ENCODE data around the gene RTL10.

The RTL10 gene

DNA sequence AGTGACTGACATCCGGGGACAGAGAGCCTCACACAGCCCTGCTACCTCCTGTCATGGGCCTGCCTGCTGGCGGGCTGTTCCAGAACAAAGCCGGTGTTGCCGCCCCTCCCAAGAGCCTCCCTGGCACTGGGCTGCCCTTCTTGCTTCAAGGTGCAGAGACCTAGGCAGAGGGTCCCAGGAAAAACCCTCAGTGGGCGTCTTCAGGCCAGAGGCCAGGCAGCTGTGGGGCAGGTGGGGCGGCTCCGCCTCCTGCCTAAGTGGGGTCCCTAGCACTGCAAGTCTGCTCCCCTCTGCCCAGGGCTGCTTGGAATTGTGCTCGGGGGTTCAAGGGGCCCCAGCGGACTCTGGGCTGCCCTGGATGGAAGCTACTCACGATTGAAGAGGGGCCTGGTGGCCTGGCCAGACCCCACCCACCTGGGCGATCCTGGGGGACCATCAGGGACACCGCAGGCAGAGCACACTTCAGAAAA is 20.4 kb upstream of the RTL10 start:
- TF ChIP-seq, protein P1, sequence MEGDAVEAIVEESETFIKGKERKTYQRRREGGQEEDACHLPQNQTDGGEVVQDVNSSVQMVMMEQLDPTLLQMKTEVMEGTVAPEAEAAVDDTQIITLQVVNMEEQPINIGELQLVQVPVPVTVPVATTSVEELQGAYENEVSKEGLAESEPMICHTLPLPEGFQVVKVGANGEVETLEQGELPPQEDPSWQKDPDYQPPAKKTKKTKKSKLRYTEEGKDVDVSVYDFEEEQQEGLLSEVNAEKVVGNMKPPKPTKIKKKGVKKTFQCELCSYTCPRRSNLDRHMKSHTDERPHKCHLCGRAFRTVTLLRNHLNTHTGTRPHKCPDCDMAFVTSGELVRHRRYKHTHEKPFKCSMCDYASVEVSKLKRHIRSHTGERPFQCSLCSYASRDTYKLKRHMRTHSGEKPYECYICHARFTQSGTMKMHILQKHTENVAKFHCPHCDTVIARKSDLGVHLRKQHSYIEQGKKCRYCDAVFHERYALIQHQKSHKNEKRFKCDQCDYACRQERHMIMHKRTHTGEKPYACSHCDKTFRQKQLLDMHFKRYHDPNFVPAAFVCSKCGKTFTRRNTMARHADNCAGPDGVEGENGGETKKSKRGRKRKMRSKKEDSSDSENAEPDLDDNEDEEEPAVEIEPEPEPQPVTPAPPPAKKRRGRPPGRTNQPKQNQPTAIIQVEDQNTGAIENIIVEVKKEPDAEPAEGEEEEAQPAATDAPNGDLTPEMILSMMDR (IDR thresholded peaks at IDR 0.05): no peak
- H3K4me3 ChIP-seq (ENCODE audit: low read depth in 1 of 2, low read length in 1 of 2): no peak overlapping the region
- no peaks in the 10 kb centered on the region for H3K9me3 ChIP-seq
- H3K27ac ChIP-seq: no peak overlapping the region
- H3K36me3 ChIP-seq: peaks cover 35% of the 10 kb centered on the region
- H3K27me3 ChIP-seq: no peaks in the 10 kb centered on the region
- no peaks in the 10 kb centered on the region for H3K4me1 ChIP-seq (ENCODE audit: control insufficient read depth in 1 of 2, insufficient read depth in 1 of 2, low read depth in 1 of 2, low read length in 1 of 2)

DNA sequence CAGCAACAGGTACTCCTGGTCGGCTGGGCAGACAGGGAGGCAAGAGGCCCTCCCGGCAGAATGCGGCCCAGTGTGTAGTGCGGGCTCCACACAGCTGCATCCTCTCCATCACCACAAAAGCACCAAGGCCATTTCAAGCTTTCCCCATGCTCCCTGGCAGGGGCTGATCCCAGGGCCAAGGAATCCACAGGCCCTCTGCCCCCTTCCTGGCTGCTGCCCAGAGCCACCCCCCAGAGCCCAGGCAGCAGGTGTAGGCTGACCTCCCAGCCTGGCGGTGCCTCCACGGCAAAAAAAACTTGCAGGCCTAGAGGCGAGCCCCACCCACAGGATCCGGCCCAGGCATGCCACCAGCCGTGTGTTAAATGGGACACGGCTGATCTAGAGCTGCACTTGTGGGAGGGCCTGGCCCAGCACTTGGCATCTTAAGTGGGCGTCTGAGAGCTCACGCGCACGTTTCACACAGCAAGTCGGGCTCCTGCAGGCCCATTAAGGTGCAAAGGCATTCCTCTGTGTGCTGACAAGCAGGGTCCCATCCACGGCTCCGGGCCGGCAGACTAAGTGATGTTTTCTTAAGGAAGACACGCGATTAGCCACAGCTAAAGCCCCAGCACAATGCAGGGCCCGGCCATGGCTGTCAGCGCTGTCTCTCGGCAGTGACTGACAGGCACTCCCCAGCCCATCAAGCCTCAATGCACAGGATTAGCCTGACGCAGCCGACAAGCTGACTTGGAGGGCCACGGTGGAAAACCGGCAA is 19.8 kb upstream of the RTL10 start:
- TF ChIP-seq, protein P1 (IDR thresholded peaks at IDR 0.05): no peak
- no peaks in the 10 kb centered on the region for H3K9me3 ChIP-seq
- no peak overlapping the region for H3K4me3 ChIP-seq (ENCODE audit: low read depth in 1 of 2, low read length in 1 of 2)
- peaks cover 35% of the 10 kb centered on the region for H3K36me3 ChIP-seq
- H3K4me1 ChIP-seq (ENCODE audit: control insufficient read depth in 1 of 2, insufficient read depth in 1 of 2, low read depth in 1 of 2, low read length in 1 of 2): no peaks in the 10 kb centered on the region
- no peaks in the 10 kb centered on the region for H3K27me3 ChIP-seq
- no peak overlapping the region for H3K27ac ChIP-seq

DNA sequence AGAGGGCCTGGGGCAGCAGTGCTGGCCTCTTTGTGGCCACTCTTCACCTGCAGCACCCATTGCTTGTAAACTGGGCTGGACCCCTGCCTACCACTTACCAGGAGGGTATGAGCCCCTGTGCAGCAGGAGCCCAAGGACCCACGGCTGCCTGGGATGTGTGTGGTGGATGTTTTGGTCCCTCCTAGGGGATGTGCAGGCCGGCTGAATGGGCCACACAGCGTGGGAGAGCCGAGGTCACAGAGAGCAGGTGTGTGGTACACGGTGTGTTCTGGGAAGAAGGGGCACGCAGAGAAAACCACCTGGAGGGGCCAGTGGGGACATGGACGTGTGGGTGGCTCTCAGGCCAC is 19.3 kb upstream of the RTL10 start:
- no peak overlapping the region for H3K4me3 ChIP-seq (ENCODE audit: low read depth in 1 of 2, low read length in 1 of 2)
- no peaks in the 10 kb centered on the region for H3K27me3 ChIP-seq
- TF ChIP-seq, protein P1 (IDR thresholded peaks at IDR 0.05): no peak
- H3K36me3 ChIP-seq: peaks cover 35% of the 10 kb centered on the region
- no peaks in the 10 kb centered on the region for H3K4me1 ChIP-seq (ENCODE audit: control insufficient read depth in 1 of 2, insufficient read depth in 1 of 2, low read depth in 1 of 2, low read length in 1 of 2)
- H3K27ac ChIP-seq: no peak overlapping the region
- H3K9me3 ChIP-seq: no peaks in the 10 kb centered on the region

DNA sequence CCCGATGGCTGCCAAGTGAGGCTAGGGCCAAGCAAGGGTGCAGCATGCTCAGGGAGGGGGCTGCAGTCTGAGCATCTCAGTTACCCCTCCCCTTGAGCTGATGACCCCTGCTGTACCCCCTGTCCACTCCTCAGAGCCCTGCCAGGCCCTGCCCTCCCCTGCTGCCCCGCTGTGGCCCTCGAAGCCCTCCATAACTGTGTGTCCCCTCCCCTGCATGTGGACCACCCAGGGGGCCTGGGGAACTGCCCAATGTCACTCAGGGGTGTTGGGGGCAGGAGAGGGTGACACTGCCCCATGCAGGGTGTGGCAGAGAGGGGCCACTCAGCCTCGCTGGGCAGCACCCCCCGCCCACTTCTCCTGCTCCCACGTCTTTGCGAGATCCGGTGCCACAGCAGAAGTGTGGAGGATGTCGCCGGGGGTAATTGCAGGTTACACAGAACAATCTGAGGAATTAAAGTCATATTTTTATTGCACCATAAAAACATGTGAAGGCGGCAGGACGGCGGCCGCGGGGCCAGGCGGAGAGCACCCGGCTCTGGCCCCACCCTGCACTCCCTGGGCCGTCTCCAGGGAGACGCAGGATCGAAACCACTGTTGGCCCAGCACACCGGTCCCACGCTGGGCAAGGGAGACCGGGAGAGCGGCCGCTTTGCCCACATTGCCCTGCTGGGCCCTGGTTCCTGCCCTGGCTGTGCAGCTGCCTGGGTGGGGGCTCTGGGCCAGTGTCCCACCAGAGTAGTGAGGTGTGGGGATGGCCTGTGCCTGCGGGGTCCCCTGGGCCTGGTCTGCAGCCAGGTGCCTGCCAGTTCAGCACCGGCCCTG is 18.7 kb upstream of the RTL10 start:
- H3K9me3 ChIP-seq: no peaks in the 10 kb centered on the region
- H3K36me3 ChIP-seq: peaks cover 34% of the 10 kb centered on the region
- TF ChIP-seq, protein P1 (IDR thresholded peaks at IDR 0.05): no peak
- no peak overlapping the region for H3K27ac ChIP-seq
- no peaks in the 10 kb centered on the region for H3K4me1 ChIP-seq (ENCODE audit: control insufficient read depth in 1 of 2, insufficient read depth in 1 of 2, low read depth in 1 of 2, low read length in 1 of 2)
- H3K4me3 ChIP-seq (ENCODE audit: low read depth in 1 of 2, low read length in 1 of 2): no peak overlapping the region
- H3K27me3 ChIP-seq: no peaks in the 10 kb centered on the region

DNA sequence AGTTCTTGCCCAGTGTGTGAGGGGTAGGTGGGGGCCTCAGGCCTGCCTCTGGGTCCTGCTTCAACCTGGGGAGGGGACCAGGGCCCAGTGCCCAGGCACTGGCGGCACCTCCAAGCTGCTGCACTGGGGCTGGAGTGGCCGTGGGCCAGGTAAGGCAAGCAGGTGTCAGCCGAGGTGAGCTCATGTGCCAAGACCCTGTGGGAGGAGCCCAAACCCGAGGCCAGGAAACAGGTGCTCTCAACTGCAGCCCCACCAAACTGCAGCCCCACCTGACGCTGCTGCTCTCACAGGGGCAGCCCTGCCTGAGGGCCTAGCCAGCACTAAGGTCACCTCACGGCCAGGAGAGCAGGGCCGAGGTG is 18.1 kb upstream of the RTL10 start:
- Histone ChIP-seq H3K27me3 (no peaks in the 10 kb centered on the region), H3K4me1 (ENCODE audit: control insufficient read depth in 1 of 2, insufficient read depth in 1 of 2, low read depth in 1 of 2, low read length in 1 of 2) (no peaks in the 10 kb centered on the region), H3K36me3 (peaks cover 28% of the 10 kb centered on the region), H3K4me3 (ENCODE audit: low read depth in 1 of 2, low read length in 1 of 2) (no peak overlapping the region), H3K9me3 (no peaks in the 10 kb centered on the region), H3K27ac (no peak overlapping the region)
- TF ChIP-seq, protein P1 (IDR thresholded peaks at IDR 0.05): no peak

Data from neutrophil (primary cell).